Coronary artery (tissue), 2 donors: Measurements from ENCODE around the gene PANK2.
A peak's percentile ranks its signal among the peaks of the same experiment; 100 is the strongest.
"Not testable (repeated sequence)": the region's sequence is repeated elsewhere in the genome, so short reads cannot be mapped to it uniquely, and the experiment has no call there.

Experiments used
- DNase-seq: peaks from one replicate; pipeline ENCODE4 v3.0.0-alpha.2; 2017; ENCODE audit warnings: low spot score
- H3K27ac ChIP-seq, 2 donors: fragments of 200-600 bp; sonication (generic); one replicate each; pipeline ENCODE4 v1.5.1; 2016 to 2019
- H3K4me3 ChIP-seq: fragments of 200-600 bp; sonication (generic); 2 replicates; pipeline ENCODE4 v1.5.1; 2016; ENCODE audit warnings: mild to moderate bottlenecking, moderate library complexity
- CTCF ChIP-seq: fragments of 200-600 bp; sonication (generic); IDR thresholded peaks from one replicate; pipeline ENCODE4 v1.5.1; 2019; ENCODE audit warnings: antibody characterized with exemption

PANK2 gene

GRCh38 chr20:3894796-3895195 is 5.6 kb downstream of the PANK2 start:
- no peak for DNase-seq
- no peak overlapping the region for H3K27ac ChIP-seq

GRCh38 chr20:3896302-3896701 is 7.1 kb downstream of the PANK2 start:
- Histone ChIP-seq H3K27ac (peak overlapping the region; percentile 30 to 50), H3K4me3 (no peak overlapping the region)
- no peak for TF ChIP-seq CTCF
- DNase-seq = no peak

More at GRCh38 chr20:3894796-3895195, 5.6 kb downstream of the PANK2 start:
- no peak overlapping the region for H3K4me3 ChIP-seq
- TF ChIP-seq CTCF = no peak

- DNase-seq = no peak
- Histone ChIP-seq H3K27ac (peak overlapping the region; percentile 30 to 50), H3K4me3 (no peak overlapping the region)
- no peak for TF ChIP-seq CTCF
Measured at GRCh38 chr20:3896853-3897583, 7.8 kb downstream of the PANK2 start.

- H3K27ac ChIP-seq, DNase-seq, H3K4me3 ChIP-seq: not testable (repeated sequence)
Measured at GRCh38 chr20:3898181-3898580, 9.0 kb downstream of the PANK2 start.

- DNase-seq = no peak
- no peak for TF ChIP-seq CTCF
- no peak overlapping the region for H3K4me3 ChIP-seq
- no peak overlapping the region for H3K27ac ChIP-seq
Measured at GRCh38 chr20:3898639-3899038, 9.5 kb downstream of the PANK2 start.

GRCh38 chr20:3900187-3900604 is 11.0 kb downstream of the PANK2 start:
- Histone ChIP-seq H3K27ac (no peak overlapping the region), H3K4me3 (no peak overlapping the region)
- DNase-seq = no peak
- TF ChIP-seq CTCF = no peak

GRCh38 chr20:3901028-3901705 is 12.0 kb downstream of the PANK2 start:
- Histone ChIP-seq H3K4me3 (peak overlapping the region; percentile 0), H3K27ac (peak overlapping the region in 1 of 2 donors; percentile 27)
- no peak for DNase-seq
- no peak for TF ChIP-seq CTCF
